Skeletal muscle cell (primary cell): ENCODE results near the gene PCNX4.

ENCODE experiments used
- DNase-seq: peaks from one replicate; pipeline ENCODE4 v3.0.0-alpha.2; 2010; ENCODE audit warnings: low read depth
- H3K4me3 ChIP-seq: 2 replicates; pipeline ENCODE4 v1.5.1; 2011; ENCODE audit warnings: low read depth, mild to moderate bottlenecking, control low read depth, low read length, moderate library complexity

The PCNX4 gene

DNA sequence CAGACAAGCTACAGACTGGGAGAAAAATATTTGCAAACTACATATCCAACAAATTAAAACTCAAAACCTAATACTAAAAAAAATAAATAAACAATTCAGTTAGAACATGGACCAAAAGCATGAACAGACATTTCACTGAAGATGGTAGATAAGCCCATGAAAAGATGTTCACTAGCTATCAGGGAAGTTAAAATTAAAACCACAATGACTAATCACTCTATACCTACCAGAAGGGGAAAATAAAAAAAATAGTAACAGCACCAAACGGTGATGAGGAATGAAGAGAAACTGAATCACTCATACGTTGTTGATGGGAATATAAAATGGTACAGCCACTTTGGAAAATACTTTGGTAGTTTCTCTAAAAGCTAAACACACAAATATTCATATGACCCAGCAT, 104.6 kb downstream of the PCNX4 start:
- no peak for DNase-seq
- no peak overlapping the region for H3K4me3 ChIP-seq

DNA sequence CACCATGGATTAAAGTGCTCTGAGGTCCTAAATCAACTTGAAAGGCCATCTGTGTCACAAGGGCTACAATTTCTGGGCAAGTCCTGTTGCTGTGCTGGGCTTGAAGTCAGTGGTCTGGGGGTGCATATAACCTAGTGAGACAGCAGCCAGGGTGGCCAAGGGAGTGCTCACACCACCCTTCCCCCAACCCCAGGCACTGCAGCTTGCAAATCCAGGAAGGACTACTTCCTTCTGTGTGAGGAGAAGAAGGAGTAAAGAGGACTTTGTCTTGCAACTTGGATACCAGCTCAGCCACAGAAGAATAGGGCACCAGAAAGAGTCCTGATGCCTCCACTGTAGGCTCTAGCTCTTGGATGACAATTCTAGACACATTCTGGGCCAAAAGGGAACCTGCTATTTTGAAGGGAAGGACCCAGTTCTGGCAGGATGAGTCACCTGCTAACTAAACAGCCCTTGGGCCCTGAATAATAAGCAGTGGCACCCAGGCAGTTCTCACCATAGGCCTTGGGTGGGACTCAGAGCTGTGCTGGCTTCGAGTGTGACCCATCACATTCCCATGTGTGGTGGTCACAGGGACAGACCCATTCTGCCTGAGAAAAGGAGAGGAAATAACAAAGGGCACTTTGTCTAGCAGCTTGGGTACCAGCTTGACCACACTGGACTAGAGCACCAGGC, 106.0 kb downstream of the PCNX4 start:
- no peak for DNase-seq
- H3K4me3 ChIP-seq, result no peak overlapping the region

DNA sequence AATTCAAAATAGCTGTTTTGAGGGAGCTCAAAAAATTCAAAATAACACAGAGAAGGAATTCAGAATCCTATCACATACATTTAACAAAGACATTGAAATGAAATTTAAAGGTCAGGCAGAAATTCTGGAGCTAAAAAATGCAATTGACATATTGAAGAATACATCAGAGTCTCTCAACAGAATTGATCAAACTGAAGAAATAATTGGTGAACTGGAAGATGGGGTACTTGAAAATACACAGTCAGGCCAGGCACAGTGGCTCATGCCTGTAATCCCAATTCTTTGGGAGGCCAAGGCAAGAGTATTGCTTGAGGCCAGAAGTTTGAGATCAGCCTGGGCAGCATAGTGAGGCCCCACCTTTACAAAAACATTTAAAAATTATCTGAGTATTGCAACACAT, 107.6 kb downstream of the PCNX4 start:
- no peak overlapping the region for H3K4me3 ChIP-seq
- DNase-seq, result no peak

DNA sequence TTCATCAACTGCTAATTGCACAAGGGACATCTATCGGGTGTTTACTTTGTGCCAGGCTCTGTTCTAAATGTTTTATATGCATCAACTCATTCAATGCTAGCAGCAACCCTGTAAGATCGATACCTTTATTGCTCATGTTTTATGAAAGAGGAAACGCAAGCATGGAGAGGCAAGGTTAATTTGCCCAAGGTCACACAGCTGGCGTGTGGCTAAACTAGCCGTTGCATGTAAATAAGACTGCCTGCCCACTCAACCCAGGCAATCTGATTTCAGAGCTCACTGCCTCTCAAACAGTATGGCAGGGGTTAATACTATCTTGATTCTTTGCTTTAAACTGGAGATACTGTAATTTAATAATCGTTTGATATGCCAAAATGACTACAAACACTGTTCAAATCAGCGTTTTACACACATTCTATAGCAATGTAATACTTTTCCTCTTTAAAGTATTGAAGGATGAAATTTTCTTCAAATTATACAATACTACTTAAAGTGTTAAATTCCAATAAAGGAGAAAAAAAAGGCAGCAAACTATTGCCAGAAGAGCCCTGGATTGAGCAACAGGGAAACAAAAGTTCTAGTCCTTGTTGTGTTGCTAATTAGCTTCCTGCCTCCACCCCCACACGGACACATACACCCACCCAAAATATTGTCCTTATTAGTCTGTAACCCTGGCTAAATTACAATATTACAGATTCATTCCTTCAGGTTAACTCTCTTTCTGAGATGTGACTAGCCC, 112.5 kb downstream of the PCNX4 start:
- no peak for DNase-seq
- H3K4me3 ChIP-seq, result no peak overlapping the region

DNA sequence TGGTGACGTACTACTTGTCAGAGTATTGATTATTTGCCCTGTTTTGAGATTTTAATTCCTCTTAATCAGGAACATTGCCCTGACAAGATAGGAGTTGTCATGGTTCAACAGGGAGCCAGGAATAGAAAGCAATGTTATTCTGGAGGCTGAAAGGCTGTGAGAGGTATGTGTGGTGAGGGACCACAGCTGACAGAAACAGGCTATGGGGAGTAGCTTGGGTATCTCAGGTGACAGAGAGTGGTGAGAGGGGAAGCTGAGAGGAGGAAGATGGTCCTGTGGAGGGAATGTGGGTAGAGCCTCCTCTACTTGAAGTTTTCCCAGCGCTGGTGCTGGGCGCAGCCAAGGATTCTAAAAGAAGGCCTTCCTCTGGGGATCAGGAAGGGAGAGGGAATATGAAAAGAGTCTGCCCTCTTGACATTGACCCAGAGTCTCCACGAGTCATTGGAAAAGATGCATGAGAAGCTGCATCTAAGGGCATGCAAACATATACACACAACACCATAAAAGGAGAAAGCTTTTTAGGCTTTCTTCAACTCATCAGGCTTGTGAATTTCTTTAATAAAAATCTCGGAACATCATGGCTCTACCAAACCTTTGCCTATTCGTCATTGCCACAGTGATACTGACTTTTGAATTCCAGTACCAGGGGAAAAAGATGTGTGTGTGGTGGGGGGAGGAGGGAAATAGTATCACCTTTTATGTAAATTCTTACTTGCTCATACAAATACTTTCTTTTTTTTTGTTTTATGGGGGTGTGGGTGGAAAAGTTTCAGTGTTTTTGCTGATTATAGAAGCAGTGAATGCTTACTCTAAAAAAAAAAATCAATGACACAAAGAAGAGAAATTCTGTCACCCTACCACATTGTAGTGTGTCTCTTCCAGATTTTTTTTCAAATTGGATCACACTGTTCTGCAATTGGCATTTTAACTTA, 113.4 kb downstream of the PCNX4 start:
- no peak for DNase-seq
- no peak overlapping the region for H3K4me3 ChIP-seq

DNA sequence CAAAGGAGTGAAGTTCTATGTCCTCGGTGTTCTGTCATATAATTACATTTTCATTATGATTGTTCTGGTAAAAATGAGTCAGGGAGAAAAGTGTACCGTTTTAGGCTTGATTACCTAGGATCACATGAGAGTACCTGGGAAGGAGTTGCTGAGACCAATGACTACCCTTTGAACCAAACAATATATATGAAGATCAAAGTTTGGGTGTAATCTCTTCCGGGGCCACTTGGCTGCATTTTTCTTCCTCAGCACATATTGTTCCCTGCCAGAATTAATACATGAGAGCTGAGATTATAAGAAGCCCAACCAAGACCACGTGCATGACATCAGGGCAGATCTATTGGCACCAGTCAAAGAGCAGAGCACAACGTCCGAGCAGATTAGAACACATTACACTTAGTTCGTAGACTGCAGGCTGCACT, 114.5 kb downstream of the PCNX4 start:
- no peak for DNase-seq
- H3K4me3 ChIP-seq, result no peak overlapping the region

DNA sequence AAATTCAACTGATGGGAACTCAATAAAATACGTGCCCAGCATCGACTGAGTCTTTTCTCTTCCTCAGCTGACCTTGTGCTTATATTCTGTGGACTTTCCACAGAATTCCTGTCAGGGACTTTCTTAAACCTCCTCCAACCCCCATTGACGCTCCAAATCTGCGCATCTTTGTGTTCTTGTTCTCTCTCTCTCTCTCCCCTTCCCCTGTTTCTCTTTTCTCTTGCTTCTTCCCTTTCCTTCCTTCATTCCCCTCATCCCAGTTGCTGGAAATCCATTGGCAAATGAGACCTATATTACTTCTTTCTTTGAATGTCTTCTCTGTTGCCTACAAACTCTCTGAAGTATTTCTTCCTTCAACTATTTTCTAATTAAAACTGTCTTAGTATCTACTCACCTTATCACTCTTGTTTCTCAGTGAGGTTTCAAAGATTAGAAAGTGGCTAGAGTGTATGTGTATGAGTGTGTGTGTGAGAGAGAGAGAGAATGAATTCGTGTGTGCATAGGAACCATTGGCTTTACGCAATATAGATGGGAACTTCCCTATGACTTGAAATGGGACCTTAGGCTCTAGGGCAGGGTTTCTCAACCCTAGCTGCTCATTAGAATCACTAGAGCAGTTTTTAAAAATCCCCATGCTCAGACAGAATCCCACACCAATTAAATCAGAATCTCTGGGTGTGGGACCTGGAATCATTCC, 115.3 kb downstream of the PCNX4 start:
- no peak overlapping the region for H3K4me3 ChIP-seq

DNA sequence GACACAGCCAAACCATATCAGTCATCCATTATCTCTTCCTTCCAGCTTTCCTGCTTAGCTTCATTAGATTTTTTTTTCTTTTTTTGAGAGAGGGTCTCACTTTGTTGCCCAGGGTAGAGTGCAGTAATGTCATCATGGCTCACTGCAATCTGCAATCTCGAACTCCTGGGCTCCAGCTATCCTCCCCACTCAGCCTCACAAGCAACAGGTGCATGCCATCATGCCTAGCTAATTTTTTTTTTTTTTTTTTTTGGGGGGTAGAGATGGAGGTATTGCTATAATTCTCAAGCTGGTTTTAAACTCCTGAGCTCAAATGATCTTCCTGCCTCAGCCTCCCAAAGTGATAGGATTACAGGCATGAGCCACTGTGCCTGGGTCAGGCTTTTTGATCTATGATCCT, 119.0 kb downstream of the PCNX4 start:
- no peak overlapping the region for H3K4me3 ChIP-seq
- no peak for DNase-seq

More for the DNA sequence above, 115.3 kb downstream of the PCNX4 start:
- DNase-seq, result no peak

DNA sequence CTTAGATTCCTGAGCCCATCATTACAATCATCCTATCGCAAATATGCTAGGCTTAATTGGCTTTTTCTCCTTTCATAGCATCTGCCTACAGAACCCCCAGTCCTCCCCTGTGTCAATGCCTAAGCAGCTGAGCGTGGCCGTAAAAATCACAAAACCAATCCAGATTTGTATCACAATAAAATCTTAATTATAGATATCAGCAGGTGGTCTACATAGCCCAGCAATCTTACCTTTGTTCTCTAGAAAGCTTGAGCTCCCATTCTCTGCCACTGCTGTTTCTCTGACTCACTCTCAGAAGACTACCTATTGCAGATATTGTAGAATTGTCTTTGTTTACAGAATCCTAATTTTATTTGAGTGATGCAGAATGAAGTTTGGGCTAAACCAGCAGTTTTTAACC, 119.4 kb downstream of the PCNX4 start:
- H3K4me3 ChIP-seq, result no peak overlapping the region
- DNase-seq, result no peak

DNA sequence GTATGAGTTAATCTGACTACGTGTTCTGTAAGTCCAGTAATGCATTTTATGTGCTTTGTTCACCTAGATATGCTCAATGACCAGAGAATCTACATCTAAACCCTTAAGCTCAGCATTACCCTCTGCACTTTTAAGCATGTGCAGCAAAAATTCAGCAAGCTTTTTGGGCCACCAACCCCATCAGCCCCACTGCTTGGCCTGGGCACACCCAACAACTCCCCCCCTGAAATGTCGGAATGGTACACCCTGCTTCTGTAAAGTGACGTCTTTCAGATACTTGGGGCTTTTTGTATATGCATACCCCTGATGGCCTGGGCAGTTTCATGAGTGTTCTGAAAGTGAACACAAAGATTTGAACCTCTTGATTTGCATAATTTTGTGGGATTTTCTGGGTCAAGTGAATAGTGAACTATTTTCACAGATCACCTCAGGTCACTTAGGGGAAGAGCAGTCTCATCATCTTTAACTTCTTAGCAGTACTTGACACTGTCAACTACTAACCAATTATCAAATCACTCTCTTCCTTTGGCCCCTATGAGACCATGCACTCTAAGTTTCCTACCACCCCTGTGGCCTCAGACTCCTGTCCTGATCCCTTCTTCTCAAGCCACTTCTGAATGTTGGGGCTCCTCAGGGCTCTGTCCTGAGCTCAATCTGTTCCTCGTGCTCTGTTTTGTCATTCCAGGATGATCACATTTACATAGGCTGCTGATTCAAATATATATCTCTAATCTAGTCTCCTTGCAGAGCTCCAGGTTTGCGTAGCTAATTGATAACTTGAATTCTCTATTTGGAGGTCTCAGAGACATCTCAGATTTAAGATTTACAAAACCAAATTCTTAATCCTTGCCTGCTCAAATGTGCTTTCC, 121.0 kb downstream of the PCNX4 start:
- DNase-seq, result no peak
- H3K4me3 ChIP-seq, result no peak overlapping the region

DNA sequence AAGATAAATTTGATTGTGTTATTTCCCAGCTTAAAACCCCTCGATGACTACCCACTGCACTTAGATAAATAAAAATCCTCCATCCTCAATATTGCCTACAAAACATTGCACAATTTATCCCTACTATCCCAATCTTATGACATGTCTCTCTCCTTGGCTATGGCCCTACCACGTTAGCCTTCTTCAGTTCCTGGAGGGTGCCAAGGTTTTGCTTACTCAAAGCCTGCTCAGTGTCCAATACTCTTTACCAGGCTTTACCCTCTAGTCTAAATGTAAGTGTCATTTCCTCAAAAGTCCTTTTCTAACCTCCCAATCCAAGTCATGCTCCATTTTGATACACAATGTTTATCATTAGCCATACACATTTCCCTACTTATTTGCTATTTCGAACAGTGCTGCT, 122.3 kb downstream of the PCNX4 start:
- H3K4me3 ChIP-seq, result no peak overlapping the region
- no peak for DNase-seq

DNA sequence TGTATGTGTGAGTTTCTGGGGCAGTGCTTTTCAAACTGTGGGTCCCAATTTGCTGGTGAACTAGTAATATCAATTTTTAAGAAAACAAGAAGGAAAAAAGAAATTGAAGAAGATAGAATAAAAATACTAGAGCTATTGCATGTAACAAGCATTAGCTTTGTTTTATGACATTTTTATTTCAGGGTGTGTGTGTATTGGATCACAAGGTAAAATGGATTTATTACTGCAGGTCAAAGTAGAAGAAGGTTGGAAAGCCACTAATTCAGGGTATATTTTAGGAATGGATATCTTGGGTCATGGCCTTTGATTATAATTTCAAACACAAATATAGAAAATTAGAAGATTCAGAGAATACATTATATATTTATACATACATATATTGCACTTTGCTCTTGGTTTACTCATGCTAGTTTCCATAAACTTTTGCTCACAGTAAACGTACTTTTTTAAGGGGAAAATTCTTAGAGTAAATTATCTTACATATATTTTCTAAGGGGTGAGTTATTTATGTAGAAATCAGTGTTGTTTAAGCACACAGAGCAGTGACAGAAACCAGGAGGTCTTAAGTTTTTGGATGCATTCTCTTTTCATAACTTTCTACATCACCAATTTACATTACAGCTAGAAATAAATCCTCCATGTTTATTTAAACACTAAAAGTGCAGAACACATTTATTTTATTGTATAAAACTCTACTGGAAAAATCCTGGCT, 122.8 kb downstream of the PCNX4 start:
- no peak for DNase-seq
- no peak overlapping the region for H3K4me3 ChIP-seq

DNA sequence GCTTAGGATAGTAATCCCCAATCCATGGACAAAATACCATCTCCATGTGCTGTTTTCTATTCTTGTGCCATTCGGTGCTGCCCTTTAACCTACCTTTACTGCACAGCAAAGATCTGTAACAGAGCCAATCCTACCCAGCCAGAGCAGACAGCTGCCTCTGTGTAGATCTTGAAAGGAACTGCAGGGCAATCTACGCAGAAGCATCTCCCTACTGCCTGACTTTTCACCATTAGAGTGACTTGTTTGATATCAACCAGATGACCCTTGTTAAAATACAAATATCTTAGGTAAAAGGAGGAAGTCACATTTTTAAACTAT, 123.4 kb downstream of the PCNX4 start:
- no peak for DNase-seq
- H3K4me3 ChIP-seq, result no peak overlapping the region

DNA sequence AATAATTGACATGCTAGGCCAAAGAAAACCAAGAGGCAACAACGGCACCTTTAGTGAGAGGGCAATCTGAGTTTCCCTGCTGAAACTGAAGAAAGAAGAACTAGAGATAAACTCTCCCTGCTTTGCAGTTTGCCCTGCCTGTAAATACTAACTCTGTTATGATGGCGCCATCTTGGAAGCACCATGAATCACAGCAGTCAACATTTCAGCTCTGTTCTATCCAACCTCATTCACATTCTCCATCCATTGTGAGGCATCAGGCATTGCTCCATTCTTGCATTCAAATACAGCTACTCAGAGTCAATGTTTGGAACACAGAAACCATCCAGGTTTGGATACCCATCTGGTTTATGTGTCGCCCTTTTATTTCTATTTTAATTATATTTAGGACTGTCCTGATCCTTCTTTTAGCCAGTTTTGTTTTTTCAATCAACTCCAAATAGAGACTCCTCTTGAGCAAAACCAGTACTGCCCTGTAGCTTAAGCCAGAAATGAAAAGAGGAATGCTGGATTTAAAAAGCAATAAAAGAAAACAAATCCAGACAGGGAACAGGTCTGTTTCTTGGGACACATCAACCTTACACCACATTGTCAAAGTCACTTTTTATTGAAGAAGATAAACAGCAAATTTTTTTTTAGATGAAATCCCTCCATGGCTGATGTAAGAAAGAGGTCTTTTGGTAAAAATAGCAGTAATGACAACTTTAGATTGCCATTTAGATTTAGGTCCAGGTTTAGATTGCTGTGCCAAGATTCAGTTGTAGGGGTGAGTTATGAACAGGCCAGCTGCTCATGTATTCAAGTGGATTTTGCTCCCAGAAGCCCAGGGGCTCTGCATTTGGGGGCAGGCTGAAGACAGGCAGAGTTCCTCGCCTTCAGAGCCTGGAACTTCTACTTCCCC, 124.0 kb downstream of the PCNX4 start:
- DNase-seq, result no peak
- H3K4me3 ChIP-seq, result no peak overlapping the region

DNA sequence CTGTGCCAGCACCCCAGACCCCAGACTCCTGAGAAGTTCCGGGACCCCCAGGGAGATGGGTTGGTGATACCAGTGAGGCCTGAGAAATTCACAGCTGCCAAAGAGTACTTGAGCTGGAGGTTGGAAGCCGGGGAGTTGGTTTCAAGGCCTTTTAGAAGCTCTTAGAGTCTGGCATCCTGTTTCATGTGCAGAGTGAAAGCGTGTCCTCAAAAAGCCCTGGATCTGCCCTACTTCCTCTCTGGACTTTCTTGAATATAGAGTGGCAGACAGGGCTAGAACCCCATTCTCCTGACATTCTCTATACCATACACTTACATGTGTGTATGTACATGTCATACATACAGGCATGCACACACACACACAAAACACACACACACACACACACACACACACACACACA, 126.0 kb downstream of the PCNX4 start:
- no peak overlapping the region for H3K4me3 ChIP-seq
- DNase-seq, result no peak
